Measurements from ENCODE around the gene TMEM132D. TPM values are rescaled to one million over a fixed set of nuclear protein-coding genes. Genes with fewer than 3 reads are reported as not detected.

The TMEM132D gene
- total and polyA plus RNA-seq, 2 donors (not counting 3 experiments of a cell fraction or from before 2014, with no cell fraction given) = not detected

GRCh38 chr12:129605666-129606065 lies 298.2 kb downstream of the TMEM132D start:
- no peak for DNase-seq (ENCODE audit: low read depth, low spot score)
- Histone ChIP-seq H3K4me1 (ENCODE audit: control insufficient read depth, extremely low read depth, insufficient read depth, low read length) (no peaks in the 10 kb centered on the region), H3K79me2 (ENCODE audit: control insufficient read depth, insufficient read depth, low read length) (no peaks in the 10 kb centered on the region), H3K9me1 (replicated peaks; ENCODE audit: control insufficient read depth, extremely low read depth, insufficient read depth, low read length) (no peaks in the 10 kb centered on the region), H3K9ac (replicated peaks; ENCODE audit: extremely low read depth, insufficient read depth, low read length) (no peak overlapping the region), H4K20me1 (replicated peaks; ENCODE audit: control insufficient read depth, extremely low read depth, insufficient read depth, low read length) (no peaks in the 10 kb centered on the region), H3K9me3 (replicated peaks; ENCODE audit: control insufficient read depth, insufficient read depth, low read length) (no peaks in the 10 kb centered on the region), H2AFZ (ENCODE audit: low read depth, low read length) (no peak overlapping the region), H3K27me3 (ENCODE audit: control insufficient read depth in 2 of 2, insufficient read depth in 2 of 2, low read length in 2 of 2) (no peaks in the 10 kb centered on the region), H3K4me3 (replicated peaks in 1 of 3; ENCODE audit: insufficient read depth in 1 of 3, low read depth in 1 of 3, low read length in 3 of 3) (no peak overlapping the region), H3K27ac (ENCODE audit: insufficient read depth, low read depth, low read length) (no peak overlapping the region), H3K36me3 (ENCODE audit: control insufficient read depth in 2 of 2, extremely low read depth in 1 of 2, insufficient read depth in 2 of 2, low read length in 2 of 2) (no peaks in the 10 kb centered on the region), H3K4me2 (ENCODE audit: insufficient read depth, low read length) (no peak overlapping the region)
- FAIRE-seq = no peak
- ChIA-PET CTCF (no interaction called here), POLR2A (no interaction called here)
- dilution Hi-C loops (cut with MboI; ENCODE audit: extremely low pct_ligation_motif_present, low sequenced_read_pairs) = no loop called here
- no TSS peak for BruUV-seq (replicated peaks)
- intact Hi-C loops (cut with micrococcal nuclease) = no loop called here
- TF ChIP-seq, protein P1, sequence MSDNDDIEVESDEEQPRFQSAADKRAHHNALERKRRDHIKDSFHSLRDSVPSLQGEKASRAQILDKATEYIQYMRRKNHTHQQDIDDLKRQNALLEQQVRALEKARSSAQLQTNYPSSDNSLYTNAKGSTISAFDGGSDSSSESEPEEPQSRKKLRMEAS (IDR thresholded peaks at IDR 0.05; ENCODE audit: insufficient read depth, insufficient read length) = no peak
- TF ChIP-seq POLR2AphosphoS5 (IDR thresholded peaks at IDR 0.05; ENCODE audit: insufficient read depth, low read depth, low read length) (no peak), JUN (IDR thresholded peaks at IDR 0.05; ENCODE audit: borderline replicate concordance, insufficient read depth, insufficient read length, low read depth) (no peak), POLR2A (IDR thresholded peaks at IDR 0.05; ENCODE audit: low read depth, low read length) (no peak), GATA2 (IDR thresholded peaks at IDR 0.05; ENCODE audit: insufficient read depth, insufficient read length, low read depth, low read length) (no peak)
- TF ChIP-seq, protein P2, sequence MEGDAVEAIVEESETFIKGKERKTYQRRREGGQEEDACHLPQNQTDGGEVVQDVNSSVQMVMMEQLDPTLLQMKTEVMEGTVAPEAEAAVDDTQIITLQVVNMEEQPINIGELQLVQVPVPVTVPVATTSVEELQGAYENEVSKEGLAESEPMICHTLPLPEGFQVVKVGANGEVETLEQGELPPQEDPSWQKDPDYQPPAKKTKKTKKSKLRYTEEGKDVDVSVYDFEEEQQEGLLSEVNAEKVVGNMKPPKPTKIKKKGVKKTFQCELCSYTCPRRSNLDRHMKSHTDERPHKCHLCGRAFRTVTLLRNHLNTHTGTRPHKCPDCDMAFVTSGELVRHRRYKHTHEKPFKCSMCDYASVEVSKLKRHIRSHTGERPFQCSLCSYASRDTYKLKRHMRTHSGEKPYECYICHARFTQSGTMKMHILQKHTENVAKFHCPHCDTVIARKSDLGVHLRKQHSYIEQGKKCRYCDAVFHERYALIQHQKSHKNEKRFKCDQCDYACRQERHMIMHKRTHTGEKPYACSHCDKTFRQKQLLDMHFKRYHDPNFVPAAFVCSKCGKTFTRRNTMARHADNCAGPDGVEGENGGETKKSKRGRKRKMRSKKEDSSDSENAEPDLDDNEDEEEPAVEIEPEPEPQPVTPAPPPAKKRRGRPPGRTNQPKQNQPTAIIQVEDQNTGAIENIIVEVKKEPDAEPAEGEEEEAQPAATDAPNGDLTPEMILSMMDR (IDR thresholded peaks at IDR 0.05; ENCODE audit: extremely low read depth in 1 of 2, insufficient read depth in 1 of 2, low read depth in 1 of 2, low read length in 2 of 2) = no peak

GRCh38 chr12:129604506-129604905 lies 299.3 kb downstream of the TMEM132D start:
- Histone ChIP-seq H3K79me2 (ENCODE audit: control insufficient read depth, insufficient read depth, low read length) (no peaks in the 10 kb centered on the region), H3K9me3 (replicated peaks; ENCODE audit: control insufficient read depth, insufficient read depth, low read length) (no peaks in the 10 kb centered on the region), H3K9me1 (replicated peaks; ENCODE audit: control insufficient read depth, extremely low read depth, insufficient read depth, low read length) (no peaks in the 10 kb centered on the region), H3K4me2 (ENCODE audit: insufficient read depth, low read length) (no peak overlapping the region), H3K4me1 (ENCODE audit: control insufficient read depth, extremely low read depth, insufficient read depth, low read length) (no peaks in the 10 kb centered on the region), H3K27me3 (ENCODE audit: control insufficient read depth in 2 of 2, insufficient read depth in 2 of 2, low read length in 2 of 2) (no peaks in the 10 kb centered on the region), H4K20me1 (replicated peaks; ENCODE audit: control insufficient read depth, extremely low read depth, insufficient read depth, low read length) (no peaks in the 10 kb centered on the region), H3K27ac (ENCODE audit: insufficient read depth, low read depth, low read length) (no peak overlapping the region), H3K9ac (replicated peaks; ENCODE audit: extremely low read depth, insufficient read depth, low read length) (no peak overlapping the region), H2AFZ (ENCODE audit: low read depth, low read length) (no peak overlapping the region), H3K4me3 (replicated peaks in 1 of 3; ENCODE audit: insufficient read depth in 1 of 3, low read depth in 1 of 3, low read length in 3 of 3) (no peak overlapping the region), H3K36me3 (ENCODE audit: control insufficient read depth in 2 of 2, extremely low read depth in 1 of 2, insufficient read depth in 2 of 2, low read length in 2 of 2) (no peaks in the 10 kb centered on the region)
- intact Hi-C loops (cut with micrococcal nuclease) = no loop called here
- BruUV-seq (replicated peaks) = no TSS peak
- dilution Hi-C loops (cut with MboI; ENCODE audit: extremely low pct_ligation_motif_present, low sequenced_read_pairs) = no loop called here
- DNase-seq (ENCODE audit: low read depth, low spot score) (no peak), FAIRE-seq (no peak)
- POLR2A ChIA-PET = no interaction called here
- CTCF ChIA-PET = no interaction called here
- no peak for TF ChIP-seq FOS (IDR thresholded peaks at IDR 0.05; ENCODE audit: borderline replicate concordance, insufficient read depth, low read length)
- TF ChIP-seq MYC (IDR thresholded peaks at IDR 0.05; ENCODE audit: low read depth, low read length) = no peak
- no peak for TF ChIP-seq POLR2A (IDR thresholded peaks at IDR 0.05; ENCODE audit: low read depth, low read length)
- TF ChIP-seq JUN (IDR thresholded peaks at IDR 0.05; ENCODE audit: borderline replicate concordance, insufficient read depth, insufficient read length, low read depth) = no peak
- TF ChIP-seq POLR2AphosphoS5 (IDR thresholded peaks at IDR 0.05; ENCODE audit: insufficient read depth, low read depth, low read length) = no peak
- no peak for TF ChIP-seq EZH2 (IDR thresholded peaks at IDR 0.05; ENCODE audit: borderline replicate concordance, low read depth, low read length, severe bottlenecking)
